ENCODE measurements around the gene CELSR2.

CELSR2 gene

DNA sequence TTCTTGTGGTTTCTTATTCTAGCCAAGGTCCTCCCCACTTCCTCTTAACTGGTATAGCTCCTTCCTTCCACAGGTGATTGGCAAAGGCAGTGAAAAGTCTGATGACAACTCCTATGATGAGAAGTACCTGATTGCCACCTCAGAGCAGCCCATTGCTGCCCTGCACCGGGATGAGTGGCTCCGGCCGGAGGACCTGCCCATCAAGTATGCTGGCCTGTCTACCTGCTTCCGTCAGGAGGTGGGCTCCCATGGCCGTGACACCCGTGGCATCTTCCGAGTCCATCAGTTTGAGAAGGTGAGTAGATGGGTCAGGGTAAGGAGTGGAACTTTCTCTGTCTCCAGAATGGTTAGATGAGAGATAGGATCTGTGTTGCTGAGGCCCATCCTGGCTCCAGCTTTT lies 14.2 kb upstream of the CELSR2 start:
- DNase-seq = no peak

DNA sequence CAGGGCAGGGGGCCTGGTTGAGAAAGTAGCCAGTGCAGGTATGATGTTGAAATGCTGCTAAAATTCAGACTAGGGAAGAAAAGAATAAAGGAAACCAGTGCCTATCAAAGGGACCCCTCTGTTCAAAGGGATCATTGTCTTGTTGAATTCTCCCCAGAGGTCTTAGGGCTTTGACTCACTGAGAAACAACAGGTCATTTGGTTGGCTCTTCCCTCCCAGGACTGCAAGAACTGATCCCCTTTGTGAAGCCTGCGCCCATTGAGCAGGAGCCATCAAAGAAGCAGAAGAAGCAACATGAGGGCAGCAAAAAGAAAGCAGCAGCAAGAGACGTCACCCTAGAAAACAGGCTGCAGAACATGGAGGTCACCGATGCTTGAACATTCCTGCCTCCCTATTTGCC lies 11.8 kb upstream of the CELSR2 start:
- no peak for DNase-seq

DNA sequence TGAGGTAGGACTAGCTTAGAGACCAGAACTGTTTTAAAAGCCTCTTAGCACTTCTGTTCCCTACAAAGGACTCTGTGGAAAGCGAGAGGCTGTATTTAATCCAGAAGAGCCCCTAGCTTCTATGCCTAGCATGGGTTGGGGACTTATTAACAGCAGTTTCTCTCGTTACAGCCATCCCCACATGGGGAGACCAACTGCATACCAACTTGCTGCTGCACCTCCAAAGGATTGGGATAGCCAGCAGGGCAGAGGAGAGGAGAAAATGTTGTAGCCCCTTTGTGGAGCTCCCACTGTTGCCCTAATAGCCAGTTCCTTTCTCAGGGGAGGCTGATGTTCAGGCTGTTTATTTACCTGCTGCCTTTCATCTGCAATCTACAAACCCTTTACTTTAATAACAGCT lies 11.0 kb upstream of the CELSR2 start:
- DNase-seq = no peak

DNA sequence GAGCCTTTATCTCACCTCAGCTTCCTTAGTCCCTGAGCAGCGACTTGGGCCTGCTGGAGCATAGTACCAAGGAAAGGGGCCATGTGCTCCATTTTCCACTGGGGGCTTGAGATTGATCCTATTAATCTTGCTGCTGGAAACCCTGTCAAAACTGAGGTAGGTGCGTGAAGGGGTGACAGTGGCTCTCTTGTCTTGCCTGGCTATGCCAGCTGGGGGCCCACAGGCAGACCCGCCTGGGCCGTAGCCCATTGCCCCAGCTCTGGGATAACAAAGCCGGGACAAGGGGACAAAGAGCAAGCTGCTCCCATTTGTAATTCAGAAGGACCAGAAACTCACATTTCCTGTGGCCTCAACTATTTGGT lies 10.3 kb upstream of the CELSR2 start:
- no peak for DNase-seq

DNA sequence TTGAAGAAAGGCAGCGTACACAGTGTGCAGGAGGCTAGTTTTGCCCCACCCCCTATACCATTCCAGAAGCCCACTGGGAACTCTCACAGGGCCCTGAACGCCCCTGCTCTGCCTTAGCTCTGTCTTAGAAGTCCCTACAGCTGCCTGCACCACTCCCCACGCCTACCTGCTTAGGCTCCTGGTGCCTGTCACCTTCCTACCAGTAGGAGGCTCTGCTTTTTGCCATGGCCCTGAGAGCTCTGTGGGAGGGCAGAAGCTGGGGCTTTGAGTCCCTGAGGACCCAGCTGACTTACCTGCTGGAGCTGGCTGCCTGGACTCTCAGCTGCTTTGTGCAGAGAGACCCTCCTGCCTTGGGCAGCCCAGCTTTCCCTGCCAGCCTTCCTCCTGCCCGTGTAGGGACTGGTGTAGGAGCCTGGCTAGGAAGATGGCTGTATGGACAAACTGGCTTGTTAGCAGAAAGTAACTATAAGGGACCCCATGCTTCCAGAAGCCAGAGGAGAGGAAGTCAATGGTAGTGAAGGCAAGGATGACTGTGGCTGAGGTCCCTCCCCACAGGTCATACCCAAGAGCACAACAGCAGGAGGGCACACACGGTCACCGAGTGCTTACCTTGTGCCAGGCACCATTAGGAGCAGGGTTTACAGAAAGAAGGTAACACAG lies 9.8 kb upstream of the CELSR2 start:
- DNase-seq = no peak

GRCh38 chr1:109240158-109241152 lies 8.9 kb upstream of the CELSR2 start:
- DNase-seq = no peak

DNA sequence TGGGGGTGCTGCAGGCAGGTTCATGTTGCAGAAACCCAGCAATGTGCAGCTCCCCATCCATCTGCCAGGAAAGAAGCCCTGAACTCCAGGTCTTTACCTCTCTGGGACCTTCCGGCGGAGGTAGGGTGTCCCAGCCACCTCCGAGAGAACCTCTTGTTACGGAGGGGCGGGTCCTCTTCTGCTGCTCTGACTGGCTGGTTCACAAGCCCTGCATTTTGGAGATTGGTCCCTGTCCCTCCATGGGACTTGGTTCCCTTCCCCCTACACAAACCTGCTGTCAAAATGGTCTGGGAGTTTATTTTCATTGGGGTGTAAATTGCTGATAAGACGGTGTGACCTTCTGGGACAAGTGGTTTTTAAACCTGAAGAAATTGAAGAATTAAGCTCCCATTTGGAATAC lies 8.0 kb upstream of the CELSR2 start:
- DNase-seq = no peak

GRCh38 chr1:109241841-109242345 lies 7.4 kb upstream of the CELSR2 start:
- no peak for DNase-seq

DNA sequence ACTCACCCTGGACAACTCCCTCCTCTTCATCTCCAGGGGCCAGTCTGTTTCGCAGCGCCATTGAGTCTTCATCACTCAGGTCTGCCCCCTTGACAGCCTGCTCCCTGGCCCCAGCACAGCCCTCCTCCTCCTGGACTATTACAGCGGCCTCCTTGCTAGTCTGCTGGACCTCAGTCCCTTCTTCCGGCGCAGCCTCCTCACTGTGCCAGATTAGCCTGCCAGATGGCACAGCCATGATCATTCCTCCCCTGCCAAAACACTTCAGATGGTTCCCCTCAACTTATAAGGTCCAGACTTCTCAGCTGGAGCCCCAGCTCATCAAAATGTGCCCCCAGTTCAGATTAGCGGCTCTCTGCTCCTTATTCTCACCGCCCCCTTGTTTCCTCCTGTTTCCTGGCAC lies 7.0 kb upstream of the CELSR2 start:
- DNase-seq = no peak

DNA sequence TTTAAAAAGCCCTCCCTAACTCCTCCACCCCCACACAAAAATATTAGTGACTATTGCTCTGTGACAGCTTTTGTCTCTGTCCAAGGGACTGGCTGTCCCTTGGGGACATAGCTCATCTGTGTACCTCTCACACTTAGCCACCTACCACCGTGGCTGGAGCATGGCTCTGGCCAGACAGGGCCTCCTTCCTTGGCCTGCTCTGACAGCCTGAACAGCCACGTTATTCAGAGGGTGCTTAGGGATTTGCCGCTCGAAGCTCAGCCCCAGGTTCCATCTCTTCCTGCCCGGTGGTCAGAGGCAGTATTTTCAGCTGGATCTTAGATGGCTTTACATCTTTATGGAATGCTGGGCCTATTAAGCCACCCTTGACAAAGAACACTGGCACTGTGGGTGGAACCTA lies 6.1 kb upstream of the CELSR2 start:
- DNase-seq = no peak

DNA sequence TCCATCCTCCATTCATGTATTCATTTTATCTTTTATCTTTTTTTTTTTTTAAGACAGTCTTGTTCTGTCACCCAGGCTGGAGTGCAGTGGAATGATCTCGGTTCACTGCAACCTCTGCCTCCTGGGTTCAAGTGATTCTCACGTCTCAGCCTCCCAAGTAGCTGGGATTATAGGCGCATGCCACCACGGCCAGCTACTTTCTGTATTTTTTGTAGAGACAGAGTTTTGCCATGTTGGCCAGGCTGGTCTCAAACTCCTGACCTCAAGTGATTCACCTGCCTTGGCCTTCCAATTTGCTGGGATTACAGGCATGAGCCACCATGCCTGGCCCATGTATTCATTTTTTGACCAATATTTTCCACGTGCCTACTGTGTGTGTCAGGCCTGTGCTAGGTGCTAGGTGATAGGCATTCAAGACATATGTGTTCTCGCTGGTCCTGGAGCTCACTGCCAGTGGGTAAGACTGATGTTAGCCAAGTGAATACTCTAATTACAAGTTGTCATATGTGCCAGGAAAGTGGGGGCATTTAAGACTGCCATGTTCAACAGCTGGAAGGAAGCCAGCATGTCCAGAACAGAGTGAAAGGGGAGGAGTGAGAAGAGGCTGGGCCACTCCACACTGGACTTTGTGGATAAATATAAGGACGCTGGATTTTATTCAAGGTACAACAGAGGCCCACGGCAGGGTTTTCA lies 5.3 kb upstream of the CELSR2 start:
- no peak for DNase-seq

GRCh38 chr1:109246141-109246551 lies 3.2 kb upstream of the CELSR2 start:
- no peak for DNase-seq

DNA sequence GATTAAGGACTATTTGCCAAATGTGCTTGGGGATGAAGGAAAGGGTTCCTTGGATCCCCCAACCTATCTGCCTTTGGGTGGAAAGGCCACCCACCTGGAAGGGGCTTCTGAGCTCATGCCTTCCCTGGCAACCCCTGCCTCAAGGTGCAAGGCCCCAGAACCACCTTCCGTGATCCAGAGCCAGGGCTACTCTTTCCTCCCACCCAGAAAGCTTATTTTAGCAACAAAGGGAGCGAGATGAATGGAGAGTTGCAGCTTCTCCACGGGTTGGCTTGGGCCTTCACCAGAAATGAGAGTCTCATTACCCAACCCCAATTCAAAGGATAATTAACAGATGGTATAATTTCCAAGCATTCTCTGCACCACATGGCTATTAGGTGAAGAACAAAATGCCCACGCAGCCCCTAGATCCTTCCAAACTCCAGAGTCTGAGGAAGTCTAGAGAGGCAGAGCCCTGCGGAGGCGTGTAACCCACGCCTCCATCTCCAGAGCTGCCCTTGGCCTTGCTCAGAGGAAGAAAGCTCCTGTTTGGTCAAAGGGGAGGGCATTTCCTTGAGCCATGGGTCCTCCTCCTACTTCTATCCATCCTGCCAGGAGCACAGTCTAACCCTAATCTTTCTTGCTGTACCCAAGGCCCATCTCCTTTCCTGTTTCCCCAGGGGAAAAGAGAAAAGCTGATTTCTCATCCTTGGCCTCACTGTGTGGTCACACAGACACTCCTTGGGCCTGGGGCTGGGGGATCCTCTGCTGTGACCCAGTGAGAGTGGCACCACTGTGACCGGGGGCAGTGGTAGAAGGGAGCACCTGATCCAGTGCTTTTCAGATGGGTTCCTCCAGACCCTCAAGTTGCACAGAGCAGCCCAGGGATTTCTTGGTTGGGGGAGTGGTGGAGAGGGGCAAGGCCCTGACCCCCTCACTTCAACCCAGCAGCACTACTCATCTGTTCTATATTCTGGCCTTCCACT lies 1.7 kb upstream of the CELSR2 start:
- DNase-seq = no peak

GRCh38 chr1:109248444-109248796 lies 919 bp upstream of the CELSR2 start:
- DNase-seq = no peak

GRCh38 chr1:109249654-109250401 lies 489 bp downstream of the CELSR2 start:
- no peak for DNase-seq

- DNase-seq = no peak
These were observed 1.3 kb downstream of the CELSR2 start for GRCh38 chr1:109250454-109251276.

DNA sequence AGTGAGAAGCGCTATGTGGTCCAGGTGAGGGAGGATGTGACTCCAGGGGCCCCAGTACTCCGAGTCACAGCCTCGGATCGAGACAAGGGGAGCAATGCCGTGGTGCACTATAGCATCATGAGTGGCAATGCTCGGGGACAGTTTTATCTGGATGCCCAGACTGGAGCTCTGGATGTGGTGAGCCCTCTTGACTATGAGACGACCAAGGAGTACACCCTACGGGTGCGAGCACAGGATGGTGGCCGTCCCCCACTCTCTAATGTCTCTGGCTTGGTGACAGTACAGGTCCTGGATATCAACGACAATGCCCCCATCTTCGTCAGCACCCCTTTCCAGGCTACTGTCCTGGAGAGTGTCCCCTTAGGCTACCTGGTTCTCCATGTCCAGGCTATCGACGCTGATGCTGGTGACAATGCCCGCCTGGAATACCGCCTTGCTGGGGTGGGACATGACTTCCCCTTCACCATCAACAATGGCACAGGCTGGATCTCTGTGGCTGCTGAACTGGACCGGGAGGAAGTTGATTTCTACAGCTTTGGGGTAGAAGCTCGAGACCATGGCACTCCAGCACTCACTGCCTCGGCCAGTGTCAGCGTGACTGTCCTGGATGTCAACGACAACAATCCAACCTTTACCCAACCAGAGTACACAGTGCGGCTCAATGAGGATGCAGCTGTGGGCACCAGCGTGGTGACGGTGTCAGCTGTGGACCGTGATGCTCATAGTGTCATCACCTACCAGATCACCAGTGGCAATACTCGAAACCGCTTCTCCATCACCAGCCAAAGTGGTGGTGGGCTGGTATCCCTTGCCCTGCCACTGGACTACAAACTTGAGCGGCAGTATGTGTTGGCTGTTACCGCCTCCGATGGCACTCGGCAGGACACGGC lies 2.2 kb downstream of the CELSR2 start:
- no peak for DNase-seq

- DNase-seq = no peak
These were observed 3.0 kb downstream of the CELSR2 start for GRCh38 chr1:109252167-109252892.
